ENCODE results near the gene GTF2H4. TPM values are rescaled to one million over a fixed set of nuclear protein-coding genes. Genes with fewer than 3 reads are reported as not detected.

The GTF2H4 gene
- total and polyA plus RNA-seq, 10 of the 15 experiments (the other 5 are each of a cell fraction or from before 2014, with no cell fraction given) = 1.1 to 43.8 (median 18.9) TPM

GRCh38 chr6:30960907-30961673 lies 53.1 kb downstream of the GTF2H4 start (continued):
- TF ChIP-seq REST (IDR thresholded peaks at IDR 0.05; ENCODE audit: low read depth, low read length) = no peak
- TF ChIP-seq SIN3A (IDR thresholded peaks at IDR 0.05; ENCODE audit: low read depth, low read length) = no peak

- Histone ChIP-seq H3K9me3 (replicated peaks; ENCODE audit: control insufficient read depth, insufficient read depth, low read length) (no peaks in the 10 kb centered on the region), H4K20me1 (ENCODE audit: control insufficient read depth, insufficient read depth) (no peaks in the 10 kb centered on the region), H3K9ac (ENCODE audit: control insufficient read depth, insufficient read depth, low read length) (no peak overlapping the region), H3K4me1 (ENCODE audit: control insufficient read depth, insufficient read depth, low read length) (no peaks in the 10 kb centered on the region), H3K4me3 (no peak overlapping the region), H3K27ac (ENCODE audit: control insufficient read depth, insufficient read depth) (no peak overlapping the region), H3K4me2 (ENCODE audit: control insufficient read depth, insufficient read depth) (no peak overlapping the region), H3K79me2 (ENCODE audit: control insufficient read depth, insufficient read depth, low read length) (no peaks in the 10 kb centered on the region), H2AFZ (ENCODE audit: control insufficient read depth, low read depth, low read length) (no peak overlapping the region), H3K27me3 (replicated peaks in 1 of 2; ENCODE audit: control insufficient read depth in 2 of 2, insufficient read depth in 2 of 2, low read length in 1 of 2) (no peaks in the 10 kb centered on the region; a peak in 1 of 4 replicates), H3K36me3 (ENCODE audit: control insufficient read depth in 2 of 2, insufficient read depth in 2 of 2, low read length in 1 of 2) (no peaks in the 10 kb centered on the region)
- intact Hi-C loops (cut with micrococcal nuclease; ENCODE audit: unreplicated experiment) (no loop called here), in situ Hi-C loops (cut with MboI) (no loop called here)
- ChIA-PET CTCF (no interaction called here), SMC1A (ENCODE audit: uncharacterized antibody, unreplicated experiment) (no interaction called here), POLR2A (no interaction called here), RAD21 (ENCODE audit: unreplicated experiment) (no interaction called here)
- FAIRE-seq (no peak), ATAC-seq (no peak), DNase-seq (ENCODE audit: low read depth, low spot score) (no peak)
- BruUV-seq (replicated peaks) = no TSS peak
- TF ChIP-seq ASH2L (IDR thresholded peaks at IDR 0.05; ENCODE audit: borderline replicate concordance, low read depth) (no peak), FOXK2 (IDR thresholded peaks at IDR 0.05) (no peak), ZNF687 (IDR thresholded peaks at IDR 0.05) (no peak), SMAD5 (IDR thresholded peaks at IDR 0.05; ENCODE audit: low read depth) (no peak), IRF4 (IDR thresholded peaks at IDR 0.05; ENCODE audit: low read depth, low read length) (no peak), TARDBP (IDR thresholded peaks at IDR 0.05; ENCODE audit: borderline replicate concordance) (no peak), RBBP5 (conservative IDR thresholded peaks at IDR 0.05) (no peak), JUNB (IDR thresholded peaks at IDR 0.05) (no peak), MXI1 (IDR thresholded peaks at IDR 0.05; ENCODE audit: low read depth, low read length) (no peak), WRNIP1 (IDR thresholded peaks at IDR 0.05; ENCODE audit: borderline replicate concordance, low read depth, low read length) (no peak), CHD4 (IDR thresholded peaks at IDR 0.05) (no peak), NBN (IDR thresholded peaks at IDR 0.05) (no peak)
Observed at GRCh38 chr6:30962716-30963115, 54.7 kb downstream of the GTF2H4 start.
